ENCODE data around the gene SPART. TPM values are rescaled to one million over a fixed set of nuclear protein-coding genes. Genes with fewer than 3 reads are reported as not detected.

Gene SPART
- total and polyA plus RNA-seq, 9 of the 15 experiments (the other 6 are each of a cell fraction or from before 2014, with no cell fraction given): 18.7 to 79.0 (median 41.0) TPM

GRCh38 chr13:36343766-36344165 is 2.4 kb downstream of the SPART start:
- FAIRE-seq (no peak), ATAC-seq (peak; percentile 32; the same call in 2 of the 3 replicates), DNase-seq (ENCODE audit: extremely low read depth in 1 of 4, low spot score in 3 of 4) (peak in 1 of 4 experiments; percentile 30)
- ChIA-PET CTCF (ENCODE audit: low intra/inter-chr PET ratio) (no interaction called here), POLR2A (interaction anchor here (1.0 kb wide), 1 partner anchor 13 kb away, joined by 3 read pairs; no protein-coding TSS in a partner anchor)
- 16% methylated on average over 3 of the region's 3 CpGs for WGBS (ENCODE audit: insufficient coverage, low coverage, missing lambda C conversion rate)
- H3K27ac ChIP-seq (ENCODE audit: extremely low read depth, low read depth, low read length): peak overlapping the region; percentile 97
- H2AFZ ChIP-seq (ENCODE audit: low read depth, low read length): peak overlapping the region; percentile 69
- intact Hi-C loops (cut with micrococcal nuclease): loop anchor here (2.0 to 10.0 kb wide), 2 partner anchors 47 to 471 kb away; partner anchors contain the start of genes CCDC169 and RFXAP
- H3K4me1 ChIP-seq (replicated peaks in 1 of 2; ENCODE audit: control insufficient read depth in 2 of 2, insufficient read depth in 2 of 2, low read length in 2 of 2): peaks cover 0 to 6% of the 10 kb centered on the region in 2 experiments; a peak in 3 of 5 replicates
- no TSS peak for BruUV-seq (replicated peaks)
- no peaks in the 10 kb centered on the region for H4K20me1 ChIP-seq (replicated peaks; ENCODE audit: control insufficient read depth, insufficient read depth, low read length)
- no peak for TF ChIP-seq ZNF436 (CRISPR knock-in tag; IDR thresholded peaks at IDR 0.05)
- TF ChIP-seq ZBTB17 (CRISPR knock-in tag; IDR thresholded peaks at IDR 0.05): no peak
- TF ChIP-seq L3MBTL2 (IDR thresholded peaks at IDR 0.05): no peak
- no peak for TF ChIP-seq MAFK (IDR thresholded peaks at IDR 0.05; ENCODE audit: low read length)
- TF ChIP-seq ZNF395 (CRISPR knock-in tag; IDR thresholded peaks at IDR 0.05): no peak
- TF ChIP-seq NEUROD1 (IDR thresholded peaks at IDR 0.05; ENCODE audit: borderline replicate concordance, low read depth, low read length, partially characterized antibody): no peak
- no peaks in the 10 kb centered on the region for H3K9me1 ChIP-seq (ENCODE audit: control insufficient read depth, insufficient read depth, low read length)
- peak overlapping the region; percentile 91 for H3K4me2 ChIP-seq (ENCODE audit: insufficient read depth, low read length)
- peak overlapping the region; percentile 68; the same call in 1 of the 2 replicates for H3K4me3 ChIP-seq
- H3K79me2 ChIP-seq (ENCODE audit: control insufficient read depth, insufficient read depth, low read length): peaks cover 76% of the 10 kb centered on the region
- H3K9me3 ChIP-seq (replicated peaks; ENCODE audit: control insufficient read depth, insufficient read depth, low read depth, low read length): no peaks in the 10 kb centered on the region
- H3K9ac ChIP-seq (ENCODE audit: insufficient read depth in 1 of 2, low read depth in 2 of 2, low read length in 2 of 2): peak overlapping the region; percentile 64 to 93; a peak in 3 of 4 replicates
- H3K36me3 ChIP-seq (ENCODE audit: control insufficient read depth, insufficient read depth, low read length): no peaks in the 10 kb centered on the region
- in situ Hi-C loops (cut with MboI): no loop called here
- H3K27me3 ChIP-seq (ENCODE audit: control insufficient read depth in 2 of 2, insufficient read depth in 2 of 2, low read length in 2 of 2): no peaks in the 10 kb centered on the region

Data from K562 (cell line).